SK-N-MC (cell line): ENCODE measurements around the gene CTNND2.

Experiments used
- EZH2 ChIP-seq: fragments of 200-600 bp; sonication (generic); IDR thresholded peaks from one replicate; pipeline ENCODE4 v1.6.1; 2017; ENCODE audit warnings: antibody characterized with exemption
- POLR2AphosphoS5 ChIP-seq: IDR thresholded peaks from 2 replicates; pipeline ENCODE4 v1.6.1; 2012; ENCODE audit warnings: mild to moderate bottlenecking, low read depth, low read length, borderline replicate concordance

GRCh38 chr5:11082404-11082945 lies 821.8 kb downstream of the CTNND2 start:
- TF ChIP-seq POLR2AphosphoS5 (no peak), EZH2 (no peak)
